Activated T-cell treated with anti-CD3 and anti-CD28 coated beads, Interleukin-2, amount 50 U/mL, for 24 hours (primary cell): Measurements from ENCODE around the gene FXYD6.

Source experiments
- DNase-seq: peaks from one replicate; pipeline ENCODE4 v3.0.0-alpha.2; 2020
- H3K27ac Mint-ChIP-seq: 2 replicates; pipeline ENCODE4 v1.8.0; 2020; ENCODE audit warnings: mild to moderate bottlenecking, mixed read lengths
- H3K27me3 Mint-ChIP-seq: 2 replicates; pipeline ENCODE4 v1.8.0; 2020; ENCODE audit warnings: mixed read lengths
- H3K36me3 Mint-ChIP-seq: 2 replicates; pipeline ENCODE4 v1.8.0; 2020; ENCODE audit warnings: low read depth, mixed read lengths
- H3K4me1 Mint-ChIP-seq: 2 replicates; pipeline ENCODE4 v1.8.0; 2020; ENCODE audit warnings: low read depth, mixed read lengths
- H3K4me3 Mint-ChIP-seq: 2 replicates; pipeline ENCODE4 v1.8.0; 2020; ENCODE audit warnings: mild to moderate bottlenecking, moderate library complexity, mixed read lengths
- H3K9me3 Mint-ChIP-seq: 2 replicates; pipeline ENCODE4 v1.8.0; 2020; ENCODE audit warnings: mixed read lengths

Gene FXYD6

DNA sequence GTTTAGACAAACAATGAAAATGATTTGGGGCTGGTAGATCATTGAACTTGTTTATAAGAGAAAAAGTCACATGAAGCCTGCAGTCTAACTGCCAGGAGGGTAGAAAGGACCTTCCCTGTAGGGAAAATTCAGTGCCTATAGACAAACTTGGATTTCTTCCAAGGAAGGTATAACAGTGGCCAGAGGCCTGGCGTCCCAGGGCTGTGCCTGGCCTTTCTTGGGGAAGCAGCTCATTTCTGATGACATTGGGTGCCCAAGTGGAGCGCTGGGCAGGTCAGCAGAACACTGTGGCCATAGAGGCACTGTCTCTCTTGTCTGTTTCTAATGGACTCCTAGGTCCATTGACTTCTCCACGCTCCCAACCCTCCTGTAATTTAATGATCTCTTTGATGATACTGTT, 6.6 kb upstream of the FXYD6 start:
- DNase-seq = no peak
- Mint-ChIP-seq H3K36me3 (no peaks in the 10 kb centered on the region), H3K27me3 (peaks cover 21% of the 10 kb centered on the region), H3K4me3 (no peak overlapping the region), H3K9me3 (no peaks in the 10 kb centered on the region), H3K27ac (no peak overlapping the region), H3K4me1 (peaks cover 2% of the 10 kb centered on the region)

DNA sequence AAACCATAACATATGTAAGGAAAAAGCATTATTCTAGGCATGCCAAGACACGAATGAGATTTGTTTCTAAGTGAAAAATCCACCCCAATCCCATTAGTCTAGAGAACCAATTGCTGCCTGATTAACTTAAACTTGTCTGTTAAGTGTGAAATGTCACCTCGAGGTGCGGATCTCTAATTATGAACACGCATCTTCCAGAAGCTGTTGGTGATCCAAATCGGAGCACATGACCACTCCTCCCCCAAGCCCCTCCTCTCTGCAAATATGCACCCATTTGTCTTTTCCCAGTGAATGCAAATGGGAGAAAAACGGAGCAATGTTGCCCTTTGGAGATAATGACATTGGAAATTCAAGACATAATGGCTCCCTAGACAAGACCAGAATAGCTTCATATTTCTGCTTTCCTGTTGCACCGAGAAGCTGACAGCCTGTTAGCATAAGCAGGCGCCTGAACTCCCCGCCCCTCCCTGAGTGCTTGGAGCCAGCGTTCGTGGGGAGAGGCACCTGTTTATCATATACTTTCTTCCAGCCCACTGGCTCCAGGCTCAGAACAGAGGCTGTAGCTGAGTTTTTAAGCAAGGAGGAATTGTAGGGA, 6.0 kb upstream of the FXYD6 start:
- H3K27me3 Mint-ChIP-seq = peaks cover 28% of the 10 kb centered on the region
- H3K9me3 Mint-ChIP-seq = no peaks in the 10 kb centered on the region
- H3K4me1 Mint-ChIP-seq = peaks cover 2% of the 10 kb centered on the region
- H3K36me3 Mint-ChIP-seq = no peaks in the 10 kb centered on the region
- DNase-seq = no peak
- no peak overlapping the region for H3K27ac Mint-ChIP-seq
- no peak overlapping the region for H3K4me3 Mint-ChIP-seq

DNA sequence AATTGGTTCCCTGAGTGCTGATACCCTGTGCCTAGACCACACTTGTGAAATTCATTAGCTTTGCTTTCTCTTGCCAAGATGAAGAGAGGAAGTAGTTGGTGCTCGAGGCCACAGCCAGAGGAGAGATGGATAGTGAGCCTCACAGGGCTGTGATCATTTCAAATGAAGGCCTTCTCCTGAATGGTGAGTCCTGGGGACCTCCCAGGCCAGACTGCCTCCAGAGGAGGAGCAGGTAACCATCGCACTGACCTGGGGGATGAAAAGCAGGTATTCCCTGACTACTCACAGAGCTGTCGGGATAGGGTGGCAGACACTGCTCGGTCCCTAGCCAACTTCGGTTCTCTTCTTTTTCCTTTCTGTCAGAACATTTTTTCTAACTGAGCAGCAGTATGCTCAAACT, 4.8 kb upstream of the FXYD6 start:
- Mint-ChIP-seq H3K9me3 (no peaks in the 10 kb centered on the region), H3K36me3 (no peaks in the 10 kb centered on the region), H3K27me3 (peaks cover 37% of the 10 kb centered on the region), H3K27ac (no peak overlapping the region), H3K4me3 (no peak overlapping the region), H3K4me1 (peaks cover 6% of the 10 kb centered on the region)
- DNase-seq = no peak

GRCh38 chr11:117879516-117880480, 3.3 kb upstream of the FXYD6 start:
- H3K36me3 Mint-ChIP-seq = no peaks in the 10 kb centered on the region
- DNase-seq = no peak
- no peaks in the 10 kb centered on the region for H3K9me3 Mint-ChIP-seq
- peaks cover 17% of the 10 kb centered on the region for H3K4me1 Mint-ChIP-seq
- H3K27me3 Mint-ChIP-seq = peaks cover 51% of the 10 kb centered on the region
- H3K27ac Mint-ChIP-seq = no peak overlapping the region
- H3K4me3 Mint-ChIP-seq = no peak overlapping the region

DNA sequence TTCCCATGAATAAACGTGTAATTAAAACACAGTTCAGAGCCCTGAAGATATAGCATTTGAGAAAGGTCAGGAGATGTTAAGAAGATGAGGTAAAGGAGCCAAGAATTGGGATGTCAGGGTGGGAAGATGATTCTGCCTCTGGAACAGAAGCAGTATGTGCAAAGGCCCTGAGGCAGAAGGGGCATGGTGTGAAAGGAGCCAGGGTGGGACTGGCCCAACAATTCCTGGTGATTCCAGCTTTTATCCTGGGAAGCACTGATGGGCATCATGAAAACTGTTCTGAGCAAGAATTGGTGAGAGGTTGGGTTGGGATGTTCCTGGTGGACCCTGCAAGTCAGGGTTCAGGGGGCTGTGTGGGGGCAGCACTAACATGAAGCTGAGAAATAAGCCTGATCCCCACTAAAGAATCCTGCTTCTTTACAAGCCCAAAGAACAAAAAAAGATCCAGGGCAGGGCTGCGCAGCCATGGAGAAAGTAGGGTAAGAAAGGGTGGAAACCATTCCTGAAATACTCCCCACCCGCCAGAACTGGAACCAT, 2.5 kb upstream of the FXYD6 start:
- Mint-ChIP-seq H3K4me3 (no peak overlapping the region), H3K27ac (no peak overlapping the region), H3K4me1 (peaks cover 21% of the 10 kb centered on the region), H3K36me3 (no peaks in the 10 kb centered on the region), H3K27me3 (peaks cover 57% of the 10 kb centered on the region), H3K9me3 (no peaks in the 10 kb centered on the region)
- no peak for DNase-seq

DNA sequence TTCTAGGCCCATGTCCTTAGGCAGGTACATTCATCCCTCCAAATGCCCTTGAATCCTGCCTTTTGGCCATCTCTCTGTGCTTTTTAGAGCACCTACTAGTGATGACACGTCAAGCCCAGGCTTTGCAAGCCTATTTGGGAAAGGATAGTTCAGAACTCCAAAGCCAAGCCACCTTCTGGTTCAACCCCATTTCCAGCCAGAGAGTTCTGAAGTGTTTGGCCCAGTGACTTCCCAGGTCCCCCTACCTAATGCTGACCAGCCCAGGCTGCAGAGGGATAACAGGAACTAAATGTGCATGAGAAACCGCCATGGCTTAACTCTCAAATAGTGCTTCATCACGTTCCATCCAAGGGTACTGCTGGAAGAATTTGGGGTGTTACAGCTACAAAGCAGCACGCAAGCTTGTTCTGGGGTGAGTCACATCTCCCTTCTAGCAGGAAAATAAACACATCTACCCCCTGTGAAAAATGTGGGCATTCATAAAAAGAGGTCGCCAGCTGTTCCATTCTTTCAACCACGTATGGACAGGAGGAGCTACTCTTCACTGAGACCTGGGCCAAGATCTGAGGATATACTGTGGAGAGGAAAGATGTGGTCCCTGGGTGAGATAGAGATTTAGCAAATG, 2.0 kb upstream of the FXYD6 start:
- H3K4me1 Mint-ChIP-seq = peaks cover 25% of the 10 kb centered on the region
- H3K36me3 Mint-ChIP-seq = no peaks in the 10 kb centered on the region
- peaks cover 63% of the 10 kb centered on the region for H3K27me3 Mint-ChIP-seq
- no peak for DNase-seq
- H3K27ac Mint-ChIP-seq = no peak overlapping the region
- H3K4me3 Mint-ChIP-seq = no peak overlapping the region
- no peaks in the 10 kb centered on the region for H3K9me3 Mint-ChIP-seq

DNA sequence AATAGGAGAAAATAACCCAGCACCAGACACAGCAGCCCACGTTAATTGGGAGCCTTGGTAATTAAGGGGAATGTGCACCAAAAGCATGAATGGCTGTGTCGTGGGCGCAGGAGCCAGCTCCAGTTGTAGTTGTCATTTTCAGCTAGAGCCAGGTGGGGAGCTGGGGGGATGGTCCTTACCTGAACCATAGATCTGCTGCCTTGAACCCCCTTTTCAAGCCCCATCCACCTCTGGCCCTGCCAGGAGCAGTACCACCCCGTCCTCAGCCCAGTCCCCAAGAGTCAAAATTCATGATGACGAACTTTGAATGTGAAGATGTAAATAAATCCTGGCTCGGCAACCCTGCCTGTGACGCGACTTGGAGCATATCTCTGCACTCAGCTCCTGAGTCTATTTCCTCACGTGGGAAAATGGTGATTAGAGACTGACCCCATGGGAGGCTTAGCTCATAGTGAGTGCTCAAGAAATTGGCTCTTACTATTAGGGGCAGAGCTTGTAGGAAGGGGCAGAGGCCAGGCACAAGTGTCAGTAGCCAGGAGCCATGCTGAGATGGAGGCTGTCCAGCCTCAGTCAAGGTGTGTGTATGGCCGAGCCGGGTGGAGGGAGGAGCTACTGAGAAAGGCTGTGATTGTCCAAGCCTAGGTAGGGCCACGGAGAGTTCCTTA, 794 bp upstream of the FXYD6 start:
- DNase-seq = no peak
- Mint-ChIP-seq H3K27ac (no peak overlapping the region), H3K27me3 (peaks cover 69% of the 10 kb centered on the region), H3K9me3 (no peaks in the 10 kb centered on the region), H3K36me3 (no peaks in the 10 kb centered on the region), H3K4me3 (peak overlapping the region; percentile 63), H3K4me1 (peaks cover 29% of the 10 kb centered on the region)

- Mint-ChIP-seq H3K27me3 (peaks cover 71% of the 10 kb centered on the region), H3K9me3 (no peaks in the 10 kb centered on the region), H3K4me3 (peak overlapping the region; percentile 74), H3K4me1 (peaks cover 29% of the 10 kb centered on the region), H3K27ac (peak overlapping the region; percentile 41), H3K36me3 (no peaks in the 10 kb centered on the region)
- no peak for DNase-seq
Measured at GRCh38 chr11:117876059-117876340, 458 bp downstream of the FXYD6 start.

DNA sequence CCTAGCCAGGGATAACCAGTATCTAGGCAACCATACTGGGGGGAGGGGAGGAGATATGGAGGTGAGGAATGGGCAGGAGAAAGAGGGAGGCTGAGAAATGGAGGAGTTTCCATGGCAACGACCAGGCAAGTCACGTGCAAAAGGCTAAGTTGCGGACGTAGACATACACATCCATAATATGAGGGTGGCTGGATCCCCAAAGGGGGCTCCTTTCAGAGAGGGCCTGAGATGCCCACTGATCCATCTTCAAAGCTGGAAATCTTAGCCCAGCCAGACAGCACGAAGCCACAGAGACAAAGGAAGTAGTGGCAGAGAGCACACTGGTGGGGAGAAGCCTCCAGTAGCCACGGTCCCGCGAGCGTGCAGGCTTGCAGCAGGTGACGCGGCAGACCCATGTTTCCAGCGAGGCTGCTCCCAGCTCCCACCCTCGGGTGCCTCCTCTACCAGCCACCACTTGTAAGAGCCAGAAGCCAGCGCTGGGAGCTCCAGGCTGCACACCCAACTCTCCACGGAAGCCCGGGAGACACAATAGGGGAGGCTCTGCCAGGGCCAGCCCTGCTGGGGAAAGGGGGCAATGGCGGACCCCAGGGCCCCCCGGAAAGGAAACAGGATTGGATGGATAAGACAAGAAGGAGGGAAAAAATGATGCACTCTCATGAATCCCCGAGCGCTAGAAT, 938 bp downstream of the FXYD6 start:
- peak; percentile 49 for DNase-seq
- Mint-ChIP-seq H3K4me1 (peaks cover 29% of the 10 kb centered on the region), H3K9me3 (no peaks in the 10 kb centered on the region), H3K4me3 (peak overlapping the region; percentile 74), H3K36me3 (no peaks in the 10 kb centered on the region), H3K27me3 (peaks cover 71% of the 10 kb centered on the region), H3K27ac (no peak overlapping the region)

DNA sequence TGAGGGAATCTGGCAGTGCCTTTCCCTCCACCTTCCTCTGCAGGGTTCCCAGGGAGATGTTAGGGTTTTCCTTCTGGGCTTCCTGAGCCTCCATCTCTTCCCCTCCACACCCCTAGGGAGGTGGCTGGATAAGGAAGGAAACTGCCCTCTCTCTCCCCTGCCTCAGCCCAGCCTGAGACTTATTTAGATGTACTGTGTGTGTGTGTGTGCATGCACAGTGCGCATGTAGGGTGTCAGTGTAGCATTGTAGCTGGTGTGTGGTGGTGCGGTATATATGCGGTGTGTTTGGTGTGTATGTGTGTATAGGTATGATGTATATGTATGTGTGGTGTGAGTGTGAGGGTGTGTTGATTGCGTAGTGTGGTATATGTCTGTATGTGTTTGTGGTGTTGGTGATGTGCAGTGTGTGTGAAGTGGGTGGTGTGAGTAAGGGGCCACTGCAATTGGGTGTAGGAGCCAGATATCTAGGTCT, 1.5 kb downstream of the FXYD6 start:
- DNase-seq = no peak
- Mint-ChIP-seq H3K27ac (no peak overlapping the region), H3K36me3 (no peaks in the 10 kb centered on the region), H3K27me3 (peaks cover 70% of the 10 kb centered on the region), H3K9me3 (no peaks in the 10 kb centered on the region), H3K4me3 (no peak overlapping the region), H3K4me1 (peaks cover 29% of the 10 kb centered on the region)

DNA sequence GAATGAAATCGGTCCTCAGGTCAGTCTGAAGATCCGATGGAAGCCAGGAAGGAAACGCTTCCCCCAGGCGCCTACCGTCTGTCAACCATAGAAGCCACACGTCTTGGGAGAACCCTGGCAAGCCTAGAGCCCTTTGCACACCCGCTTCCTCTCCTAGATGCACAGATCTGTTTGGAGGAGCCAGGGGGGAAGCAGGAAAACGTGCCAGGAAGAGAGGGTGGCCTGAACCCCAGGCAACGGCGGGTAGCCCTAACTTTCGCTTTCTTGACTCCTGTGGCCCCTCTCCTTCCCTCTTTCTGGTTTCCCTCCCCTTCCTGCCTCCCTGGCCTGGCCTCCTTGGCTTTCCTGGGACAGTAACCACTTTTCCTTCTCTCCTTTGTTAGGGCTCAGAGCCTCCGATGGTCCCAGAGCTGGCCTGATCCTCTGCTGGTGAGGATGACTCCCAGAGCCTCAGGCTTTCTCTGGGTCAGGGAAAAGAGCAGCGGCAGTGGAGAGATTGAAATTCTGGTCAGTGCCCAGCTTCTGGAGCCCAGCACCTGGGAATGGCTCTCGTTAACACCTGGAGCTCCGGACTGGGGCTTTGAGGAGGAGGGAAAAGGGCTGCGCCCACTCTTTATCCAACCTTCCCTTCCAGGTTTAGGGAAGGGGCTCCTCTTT, 2.1 kb downstream of the FXYD6 start:
- peaks cover 67% of the 10 kb centered on the region for H3K27me3 Mint-ChIP-seq
- H3K27ac Mint-ChIP-seq = no peak overlapping the region
- H3K4me3 Mint-ChIP-seq = no peak overlapping the region
- peaks cover 29% of the 10 kb centered on the region for H3K4me1 Mint-ChIP-seq
- no peaks in the 10 kb centered on the region for H3K36me3 Mint-ChIP-seq
- no peaks in the 10 kb centered on the region for H3K9me3 Mint-ChIP-seq
- DNase-seq = no peak

DNA sequence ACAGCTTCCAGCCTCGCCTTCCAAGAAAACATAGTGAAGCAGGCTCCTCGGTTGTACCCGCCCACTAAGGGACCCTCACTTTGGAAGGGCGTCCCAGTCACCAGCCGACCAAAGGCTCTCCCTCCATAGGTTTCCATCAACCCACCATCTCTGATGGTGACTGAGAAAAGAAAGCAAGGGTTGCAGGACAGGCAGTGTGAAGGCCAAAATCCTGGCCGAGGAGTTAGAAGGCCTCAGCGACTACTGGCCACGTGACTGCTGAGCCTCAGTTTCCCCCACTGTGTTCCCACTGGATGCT, 2.7 kb downstream of the FXYD6 start:
- Mint-ChIP-seq H3K36me3 (no peaks in the 10 kb centered on the region), H3K27me3 (peaks cover 63% of the 10 kb centered on the region), H3K4me1 (peaks cover 29% of the 10 kb centered on the region), H3K4me3 (no peak overlapping the region), H3K27ac (no peak overlapping the region), H3K9me3 (no peaks in the 10 kb centered on the region)
- no peak for DNase-seq

DNA sequence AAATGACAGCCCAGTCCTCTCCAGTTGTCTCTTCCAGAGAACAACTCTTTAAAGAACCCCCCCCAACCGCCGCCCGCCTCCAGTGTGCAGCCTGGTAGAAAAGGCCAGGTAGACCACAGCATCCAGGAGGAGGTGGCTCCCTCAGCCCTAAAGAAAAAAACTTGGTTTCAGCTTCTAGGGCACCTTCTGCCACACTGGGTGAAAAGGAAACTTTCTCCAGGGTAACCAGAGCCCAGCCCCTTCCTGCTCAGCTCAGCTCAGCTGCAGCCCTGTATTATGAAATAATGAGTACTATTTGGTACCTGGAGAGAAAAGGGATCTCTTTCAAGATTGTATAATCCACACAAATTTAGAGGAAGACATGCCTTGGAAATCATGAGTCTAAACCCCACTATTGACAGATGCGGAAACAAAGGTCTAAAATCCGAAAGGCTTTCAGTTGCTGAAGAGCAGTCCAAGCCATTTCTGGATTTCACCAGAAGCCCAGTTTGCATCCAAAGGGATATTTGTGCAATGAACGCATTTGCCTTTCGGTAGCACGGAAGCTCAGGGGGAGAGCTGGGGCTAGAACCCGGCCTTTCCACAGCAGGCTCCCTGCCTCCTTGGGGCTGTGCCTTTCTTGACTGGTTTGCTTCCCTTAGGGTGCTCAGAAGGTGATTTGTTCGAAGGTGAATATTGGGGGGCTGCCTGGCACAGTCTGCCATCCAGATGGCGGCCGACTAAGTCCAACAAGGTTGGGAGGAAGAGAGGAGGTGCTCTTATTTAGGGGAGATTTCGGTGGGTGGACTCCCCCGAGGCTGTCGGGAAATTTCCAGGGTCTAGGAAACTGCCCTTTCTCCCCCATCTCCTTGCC, 3.3 kb downstream of the FXYD6 start:
- H3K4me3 Mint-ChIP-seq = no peak overlapping the region
- H3K27ac Mint-ChIP-seq = no peak overlapping the region
- H3K9me3 Mint-ChIP-seq = no peaks in the 10 kb centered on the region
- H3K27me3 Mint-ChIP-seq = peaks cover 58% of the 10 kb centered on the region
- peaks cover 30% of the 10 kb centered on the region for H3K4me1 Mint-ChIP-seq
- no peak for DNase-seq
- no peaks in the 10 kb centered on the region for H3K36me3 Mint-ChIP-seq
